Stimulated activated naive CD4-positive, alpha-beta T cell treated with Interleukin-2 at 50 U/mL for 16 hours (primary cell): ENCODE measurements around the gene TEX13B.

Experiments
- DNase-seq: peaks from one replicate; lab custom pipeline; 2025; lab: John Stamatoyannopoulos, UW

The TEX13B gene

GRCh38 chrX:107936434-107936730 lies 45.8 kb downstream of the TEX13B start:
- DNase-seq, result no peak

- no peak for DNase-seq
Observed at GRCh38 chrX:107935664-107936433, 46.3 kb downstream of the TEX13B start.

- no peak for DNase-seq
Observed at GRCh38 chrX:107935200-107935599, 47.0 kb downstream of the TEX13B start.

DNA sequence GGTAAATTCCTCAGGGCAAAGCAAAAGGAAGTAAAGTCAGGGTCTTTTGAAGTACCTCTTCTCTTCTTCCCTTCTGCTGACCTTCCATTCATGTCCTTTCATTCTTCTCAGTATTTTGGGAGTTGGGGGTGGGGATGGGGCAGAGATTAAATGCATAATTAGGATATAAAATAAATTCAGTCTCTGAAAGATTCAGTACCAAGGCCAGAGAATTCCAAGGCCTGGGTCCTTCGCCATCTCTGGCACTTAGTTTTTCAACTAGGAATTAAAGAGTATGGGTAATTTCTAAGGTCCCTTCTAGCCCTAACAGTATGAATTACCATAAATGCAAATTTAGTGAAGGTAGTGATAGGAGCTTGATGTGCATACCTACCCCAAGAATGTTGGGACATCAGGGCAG lies 47.9 kb downstream of the TEX13B start:
- no peak for DNase-seq
